ENCODE results near the gene CTAGE4.
"Not testable (repeated sequence)": the region's sequence is repeated elsewhere in the genome, so short reads cannot be mapped to it uniquely, and the experiment has no call there.

DNA sequence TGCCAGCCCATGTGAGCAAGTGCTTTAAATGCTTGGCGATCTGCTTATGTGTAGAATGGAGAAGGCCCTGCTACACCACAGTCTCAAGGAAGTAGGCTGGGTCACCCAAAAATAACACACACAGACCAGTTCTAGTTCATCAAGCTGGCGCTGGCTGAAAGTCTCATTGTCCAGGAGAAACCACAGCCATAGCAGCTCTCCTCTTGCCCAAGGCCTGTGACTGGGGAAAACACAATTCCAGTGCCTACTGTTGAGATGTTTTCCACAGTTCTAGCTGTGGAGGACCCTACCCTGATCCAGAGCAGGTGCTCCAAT, 4.1 kb upstream of the CTAGE4 start:
- not testable (repeated sequence) for TF ChIP-seq EZH2 (IDR thresholded peaks at IDR 0.05; ENCODE audit: low read depth, unreplicated experiment); POLR2AphosphoS5 (IDR thresholded peaks at IDR 0.05; ENCODE audit: low read depth); EZH2phosphoT487 (IDR thresholded peaks at IDR 0.05; ENCODE audit: unreplicated experiment)
- TF ChIP-seq, protein P1, sequence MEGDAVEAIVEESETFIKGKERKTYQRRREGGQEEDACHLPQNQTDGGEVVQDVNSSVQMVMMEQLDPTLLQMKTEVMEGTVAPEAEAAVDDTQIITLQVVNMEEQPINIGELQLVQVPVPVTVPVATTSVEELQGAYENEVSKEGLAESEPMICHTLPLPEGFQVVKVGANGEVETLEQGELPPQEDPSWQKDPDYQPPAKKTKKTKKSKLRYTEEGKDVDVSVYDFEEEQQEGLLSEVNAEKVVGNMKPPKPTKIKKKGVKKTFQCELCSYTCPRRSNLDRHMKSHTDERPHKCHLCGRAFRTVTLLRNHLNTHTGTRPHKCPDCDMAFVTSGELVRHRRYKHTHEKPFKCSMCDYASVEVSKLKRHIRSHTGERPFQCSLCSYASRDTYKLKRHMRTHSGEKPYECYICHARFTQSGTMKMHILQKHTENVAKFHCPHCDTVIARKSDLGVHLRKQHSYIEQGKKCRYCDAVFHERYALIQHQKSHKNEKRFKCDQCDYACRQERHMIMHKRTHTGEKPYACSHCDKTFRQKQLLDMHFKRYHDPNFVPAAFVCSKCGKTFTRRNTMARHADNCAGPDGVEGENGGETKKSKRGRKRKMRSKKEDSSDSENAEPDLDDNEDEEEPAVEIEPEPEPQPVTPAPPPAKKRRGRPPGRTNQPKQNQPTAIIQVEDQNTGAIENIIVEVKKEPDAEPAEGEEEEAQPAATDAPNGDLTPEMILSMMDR (conservative IDR thresholded peaks at IDR 0.05; ENCODE audit: low read depth in 2 of 2): not testable (repeated sequence)
